ENCODE data around the gene ENTHD1.

ENTHD1 gene

DNA sequence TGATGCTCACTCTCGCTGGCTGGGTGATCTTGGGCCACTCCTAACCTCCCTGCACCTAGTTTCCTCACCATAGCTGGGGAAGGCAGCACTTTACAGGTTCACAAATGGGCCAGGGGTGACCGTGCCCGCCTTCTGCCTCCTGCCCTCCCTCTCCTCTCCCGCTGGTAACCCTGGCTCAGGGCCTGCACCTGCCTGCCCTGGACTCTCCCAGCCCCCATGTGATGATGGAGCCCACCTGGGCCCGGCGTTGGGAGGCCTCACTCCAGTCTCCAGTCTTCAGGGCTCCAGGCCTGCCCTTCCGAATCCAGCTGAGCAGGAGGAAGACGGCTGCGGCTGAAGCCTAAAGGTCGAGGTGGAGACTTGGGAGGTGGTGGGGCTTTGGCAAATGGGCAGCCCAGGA is 170.1 kb downstream of the ENTHD1 start:
- Histone ChIP-seq H3K4me3 (no peak overlapping the region), H3K9me3 (no peaks in the 10 kb centered on the region), H3K4me1 (no peaks in the 10 kb centered on the region), H3K27ac (no peak overlapping the region), H3K27me3 (peaks cover 0 to 50% of the 10 kb centered on the region in 2 donors), H3K36me3 (no peaks in the 10 kb centered on the region)
- TF ChIP-seq, protein P1, sequence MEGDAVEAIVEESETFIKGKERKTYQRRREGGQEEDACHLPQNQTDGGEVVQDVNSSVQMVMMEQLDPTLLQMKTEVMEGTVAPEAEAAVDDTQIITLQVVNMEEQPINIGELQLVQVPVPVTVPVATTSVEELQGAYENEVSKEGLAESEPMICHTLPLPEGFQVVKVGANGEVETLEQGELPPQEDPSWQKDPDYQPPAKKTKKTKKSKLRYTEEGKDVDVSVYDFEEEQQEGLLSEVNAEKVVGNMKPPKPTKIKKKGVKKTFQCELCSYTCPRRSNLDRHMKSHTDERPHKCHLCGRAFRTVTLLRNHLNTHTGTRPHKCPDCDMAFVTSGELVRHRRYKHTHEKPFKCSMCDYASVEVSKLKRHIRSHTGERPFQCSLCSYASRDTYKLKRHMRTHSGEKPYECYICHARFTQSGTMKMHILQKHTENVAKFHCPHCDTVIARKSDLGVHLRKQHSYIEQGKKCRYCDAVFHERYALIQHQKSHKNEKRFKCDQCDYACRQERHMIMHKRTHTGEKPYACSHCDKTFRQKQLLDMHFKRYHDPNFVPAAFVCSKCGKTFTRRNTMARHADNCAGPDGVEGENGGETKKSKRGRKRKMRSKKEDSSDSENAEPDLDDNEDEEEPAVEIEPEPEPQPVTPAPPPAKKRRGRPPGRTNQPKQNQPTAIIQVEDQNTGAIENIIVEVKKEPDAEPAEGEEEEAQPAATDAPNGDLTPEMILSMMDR (IDR thresholded peaks at IDR 0.05) = no peak
- DNase-seq = peak in 1 of 2 donors; percentile 51
- intact Hi-C loops (cut with DNase I; ENCODE audit: low total_unique reads) = no loop called here

GRCh38 chr22:39722501-39722900 is 171.1 kb downstream of the ENTHD1 start:
- TF ChIP-seq, protein P1 (IDR thresholded peaks at IDR 0.05) = no peak
- Histone ChIP-seq H3K27me3 (peaks cover 0 to 53% of the 10 kb centered on the region in 2 donors), H3K4me3 (no peak overlapping the region), H3K27ac (no peak overlapping the region), H3K4me1 (no peaks in the 10 kb centered on the region), H3K9me3 (no peaks in the 10 kb centered on the region), H3K36me3 (no peaks in the 10 kb centered on the region)
- intact Hi-C loops (cut with DNase I; ENCODE audit: low total_unique reads) = no loop called here
- peak in 1 of 2 donors; percentile 20 for DNase-seq

GRCh38 chr22:39722032-39722325 is 171.6 kb downstream of the ENTHD1 start:
- intact Hi-C loops (cut with DNase I; ENCODE audit: low total_unique reads) = no loop called here
- H3K9me3 ChIP-seq = no peaks in the 10 kb centered on the region
- TF ChIP-seq, protein P1 (IDR thresholded peaks at IDR 0.05) = no peak
- H3K36me3 ChIP-seq = no peaks in the 10 kb centered on the region
- no peak overlapping the region for H3K4me3 ChIP-seq
- peak in 1 of 2 donors; percentile 24 for DNase-seq
- H3K4me1 ChIP-seq = no peaks in the 10 kb centered on the region
- no peak overlapping the region for H3K27ac ChIP-seq
- peaks cover 0 to 54% of the 10 kb centered on the region in 2 donors for H3K27me3 ChIP-seq

GRCh38 chr22:39721206-39722031 is 172.1 kb downstream of the ENTHD1 start:
- peaks cover 0 to 49% of the 10 kb centered on the region in 2 donors for H3K27me3 ChIP-seq
- no peaks in the 10 kb centered on the region for H3K4me1 ChIP-seq

GRCh38 chr22:39719559-39720450 is 173.8 kb downstream of the ENTHD1 start:
- Histone ChIP-seq H3K36me3 (no peaks in the 10 kb centered on the region), H3K4me3 (no peak overlapping the region), H3K4me1 (no peaks in the 10 kb centered on the region), H3K27ac (no peak overlapping the region), H3K27me3 (peaks cover 0 to 42% of the 10 kb centered on the region in 2 donors), H3K9me3 (no peaks in the 10 kb centered on the region)
- peak in 1 of 2 donors; percentile 29 for DNase-seq
- intact Hi-C loops (cut with DNase I; ENCODE audit: low total_unique reads) = no loop called here
- TF ChIP-seq, protein P1 (IDR thresholded peaks at IDR 0.05) = no peak

More at GRCh38 chr22:39721206-39722031, 172.1 kb downstream of the ENTHD1 start:
- no peak overlapping the region for H3K27ac ChIP-seq
- DNase-seq = peak in 1 of 2 donors; percentile 44
- intact Hi-C loops (cut with DNase I; ENCODE audit: low total_unique reads) = no loop called here
- no peaks in the 10 kb centered on the region for H3K9me3 ChIP-seq
- no peak overlapping the region for H3K4me3 ChIP-seq
- H3K36me3 ChIP-seq = no peaks in the 10 kb centered on the region
- TF ChIP-seq, protein P1 (IDR thresholded peaks at IDR 0.05) = no peak

Measured in tibial artery (tissue), 4 donors.